ENCODE data around the gene EEFSEC. TPM values are rescaled to one million over a fixed set of nuclear protein-coding genes. Genes with fewer than 3 reads are reported as not detected.

EEFSEC gene
- total RNA-seq, 2 experiments from 2014 or later: 21.7 to 23.1 TPM

GRCh38 chr3:128443771-128444170 is 290.5 kb downstream of the EEFSEC start:
- no peak overlapping the region for H3K27ac Mint-ChIP-seq
- H3K9me3 Mint-ChIP-seq (ENCODE audit: insufficient read depth): peaks cover 13% of the 10 kb centered on the region
- CTCF ChIA-PET: no interaction called here
- POLR2A ChIA-PET: no interaction called here
- peaks cover 15% of the 10 kb centered on the region for H3K36me3 Mint-ChIP-seq (ENCODE audit: low read depth)
- DNase-seq: no peak
- peaks cover 19% of the 10 kb centered on the region for H3K27me3 Mint-ChIP-seq (ENCODE audit: low read depth)
- H3K4me1 Mint-ChIP-seq (ENCODE audit: low read depth): peaks cover 19% of the 10 kb centered on the region
- no peak for ATAC-seq
- no peak overlapping the region for H3K4me3 Mint-ChIP-seq

- no peak overlapping the region for H3K27ac Mint-ChIP-seq
- peaks cover 24% of the 10 kb centered on the region for H3K4me1 Mint-ChIP-seq (ENCODE audit: low read depth)
- H3K4me3 Mint-ChIP-seq: no peak overlapping the region
- ChIA-PET POLR2A (no interaction called here), CTCF (no interaction called here)
- H3K36me3 Mint-ChIP-seq (ENCODE audit: low read depth): peaks cover 23% of the 10 kb centered on the region
- no peak for ATAC-seq
- no peak for DNase-seq
- peaks cover 14% of the 10 kb centered on the region for H3K27me3 Mint-ChIP-seq (ENCODE audit: low read depth)
- peaks cover 18% of the 10 kb centered on the region for H3K9me3 Mint-ChIP-seq (ENCODE audit: insufficient read depth)
Measured at GRCh38 chr3:128445357-128445756, 292.1 kb downstream of the EEFSEC start.

- Mint-ChIP-seq H3K9me3 (ENCODE audit: insufficient read depth) (peaks cover 18% of the 10 kb centered on the region), H3K4me1 (ENCODE audit: low read depth) (peaks cover 24% of the 10 kb centered on the region), H3K27ac (peak overlapping the region; percentile 75), H3K4me3 (no peak overlapping the region), H3K27me3 (ENCODE audit: low read depth) (peaks cover 17% of the 10 kb centered on the region), H3K36me3 (ENCODE audit: low read depth) (peaks cover 23% of the 10 kb centered on the region)
- POLR2A ChIA-PET: no interaction called here
- DNase-seq (no peak), ATAC-seq (no peak)
- CTCF ChIA-PET: interaction anchor here (1.1 kb wide), 1 partner anchor 135 kb away, joined by 3 read pairs; no protein-coding TSS in a partner anchor
Measured at GRCh38 chr3:128446821-128447220, 293.5 kb downstream of the EEFSEC start.

- peak; percentile 58 for ATAC-seq
- Mint-ChIP-seq H3K27me3 (ENCODE audit: low read depth) (peaks cover 16% of the 10 kb centered on the region), H3K36me3 (ENCODE audit: low read depth) (peaks cover 23% of the 10 kb centered on the region), H3K4me1 (ENCODE audit: low read depth) (peaks cover 24% of the 10 kb centered on the region), H3K27ac (peak overlapping the region; percentile 75), H3K4me3 (no peak overlapping the region), H3K9me3 (ENCODE audit: insufficient read depth) (peaks cover 18% of the 10 kb centered on the region)
- CTCF ChIA-PET: interaction anchor here (0.6 to 2.1 kb wide), 5 partner anchors 8 to 170 kb away, joined by 3 to 7 read pairs (median 3); no protein-coding TSS in a partner anchor
- POLR2A ChIA-PET: no interaction called here
- DNase-seq: peak; percentile 60
Measured at GRCh38 chr3:128447561-128448013, 294.3 kb downstream of the EEFSEC start.

- DNase-seq (peak; percentile 50), ATAC-seq (peak; percentile 71)
- Mint-ChIP-seq H3K4me3 (peak overlapping the region; percentile 16), H3K27ac (peak overlapping the region; percentile 89), H3K9me3 (ENCODE audit: insufficient read depth) (peaks cover 18% of the 10 kb centered on the region), H3K36me3 (ENCODE audit: low read depth) (peaks cover 23% of the 10 kb centered on the region), H3K4me1 (ENCODE audit: low read depth) (peaks cover 26% of the 10 kb centered on the region), H3K27me3 (ENCODE audit: low read depth) (peaks cover 12% of the 10 kb centered on the region)
- CTCF ChIA-PET: interaction anchor here (1.2 to 2.1 kb wide), 2 partner anchors 9 to 35 kb away, joined by 4 to 7 read pairs; no protein-coding TSS in a partner anchor
- POLR2A ChIA-PET: interaction anchor here (0.9 to 1.0 kb wide), 2 partner anchors 17 to 26 kb away, joined by 3 read pairs; no protein-coding TSS in a partner anchor
Measured at GRCh38 chr3:128448491-128448890, 295.2 kb downstream of the EEFSEC start.

GRCh38 chr3:128449111-128449638 is 295.9 kb downstream of the EEFSEC start:
- H3K27me3 Mint-ChIP-seq (ENCODE audit: low read depth): peaks cover 12% of the 10 kb centered on the region
- DNase-seq (no peak), ATAC-seq (no peak)
- no peak overlapping the region for H3K4me3 Mint-ChIP-seq
- peaks cover 18% of the 10 kb centered on the region for H3K9me3 Mint-ChIP-seq (ENCODE audit: insufficient read depth)
- ChIA-PET POLR2A (interaction anchor here (0.9 to 1.0 kb wide), 2 partner anchors 17 to 25 kb away, joined by 3 read pairs; no protein-coding TSS in a partner anchor), CTCF (interaction anchor here (2.1 kb wide), 1 partner anchor 10 kb away, joined by 7 read pairs; no protein-coding TSS in a partner anchor)
- peaks cover 29% of the 10 kb centered on the region for H3K4me1 Mint-ChIP-seq (ENCODE audit: low read depth)
- peaks cover 23% of the 10 kb centered on the region for H3K36me3 Mint-ChIP-seq (ENCODE audit: low read depth)
- peak overlapping the region; percentile 89 for H3K27ac Mint-ChIP-seq

- no peak for DNase-seq
- H3K9me3 Mint-ChIP-seq (ENCODE audit: insufficient read depth): peaks cover 14% of the 10 kb centered on the region
- CTCF ChIA-PET: interaction anchor here (1.0 to 1.1 kb wide), 2 partner anchors 14 to 25 kb away, joined by 3 read pairs; no protein-coding TSS in a partner anchor
- POLR2A ChIA-PET: no interaction called here
- ATAC-seq: no peak
- H3K4me1 Mint-ChIP-seq (ENCODE audit: low read depth): peaks cover 25% of the 10 kb centered on the region
- H3K36me3 Mint-ChIP-seq (ENCODE audit: low read depth): peaks cover 18% of the 10 kb centered on the region
- H3K27me3 Mint-ChIP-seq (ENCODE audit: low read depth): peaks cover 26% of the 10 kb centered on the region
- H3K4me3 Mint-ChIP-seq: no peak overlapping the region
- H3K27ac Mint-ChIP-seq: no peak overlapping the region
Measured at GRCh38 chr3:128452120-128452519, 298.8 kb downstream of the EEFSEC start.

- CTCF ChIA-PET: no interaction called here
- H3K4me1 Mint-ChIP-seq (ENCODE audit: low read depth): peaks cover 18% of the 10 kb centered on the region
- peaks cover 10% of the 10 kb centered on the region for H3K9me3 Mint-ChIP-seq (ENCODE audit: insufficient read depth)
- H3K36me3 Mint-ChIP-seq (ENCODE audit: low read depth): peaks cover 13% of the 10 kb centered on the region
- ATAC-seq (no peak), DNase-seq (no peak)
- H3K27ac Mint-ChIP-seq: no peak overlapping the region
- peaks cover 26% of the 10 kb centered on the region for H3K27me3 Mint-ChIP-seq (ENCODE audit: low read depth)
- POLR2A ChIA-PET: no interaction called here
- no peak overlapping the region for H3K4me3 Mint-ChIP-seq
Measured at GRCh38 chr3:128452678-128453275, 299.5 kb downstream of the EEFSEC start.

- POLR2A ChIA-PET: no interaction called here
- no peak for ATAC-seq
- Mint-ChIP-seq H3K27me3 (ENCODE audit: low read depth) (peaks cover 26% of the 10 kb centered on the region), H3K9me3 (ENCODE audit: insufficient read depth) (peaks cover 5% of the 10 kb centered on the region), H3K27ac (no peak overlapping the region), H3K36me3 (ENCODE audit: low read depth) (peaks cover 8% of the 10 kb centered on the region), H3K4me1 (ENCODE audit: low read depth) (peaks cover 11% of the 10 kb centered on the region), H3K4me3 (no peak overlapping the region)
- CTCF ChIA-PET: no interaction called here
- no peak for DNase-seq
Measured at GRCh38 chr3:128453501-128454309, 300.4 kb downstream of the EEFSEC start.

GRCh38 chr3:128454310-128454618 is 301.0 kb downstream of the EEFSEC start:
- ChIA-PET POLR2A (no interaction called here), CTCF (no interaction called here)
- Mint-ChIP-seq H3K27ac (no peak overlapping the region), H3K36me3 (ENCODE audit: low read depth) (peaks cover 5% of the 10 kb centered on the region), H3K9me3 (ENCODE audit: insufficient read depth) (no peaks in the 10 kb centered on the region), H3K27me3 (ENCODE audit: low read depth) (peaks cover 26% of the 10 kb centered on the region), H3K4me3 (no peak overlapping the region), H3K4me1 (ENCODE audit: low read depth) (peaks cover 7% of the 10 kb centered on the region)
- no peak for DNase-seq
- ATAC-seq: no peak

- H3K36me3 Mint-ChIP-seq (ENCODE audit: low read depth): peaks cover under 1% of the 10 kb centered on the region
- DNase-seq (no peak), ATAC-seq (no peak)
- H3K4me3 Mint-ChIP-seq: no peak overlapping the region
- CTCF ChIA-PET: no interaction called here
- POLR2A ChIA-PET: no interaction called here
- peaks cover 26% of the 10 kb centered on the region for H3K27me3 Mint-ChIP-seq (ENCODE audit: low read depth)
- no peaks in the 10 kb centered on the region for H3K9me3 Mint-ChIP-seq (ENCODE audit: insufficient read depth)
- H3K27ac Mint-ChIP-seq: no peak overlapping the region
- H3K4me1 Mint-ChIP-seq (ENCODE audit: low read depth): peaks cover 5% of the 10 kb centered on the region
Measured at GRCh38 chr3:128455116-128455515, 301.8 kb downstream of the EEFSEC start.
